Thoracic aorta (tissue), 2 donors: ENCODE measurements around the gene ATP10A. TPM values are rescaled to one million over a fixed set of nuclear protein-coding genes. Genes with fewer than 3 reads are reported as not detected.
A peak's percentile ranks its signal among the peaks of the same experiment; 100 is the strongest.

Experiments
- ATAC-seq: fragments of 150-250 bp; one replicate; pipeline ENCODE4 v1.8.0; 2017; ENCODE audit warnings: low read depth; ENCODE audit not compliant: insufficient number of reproducible peaks, low FRiP score
- DNase-seq: peaks from one replicate; pipeline ENCODE4 v3.0.0-alpha.2; 2020; ENCODE audit warnings: low spot score
- H3K27ac ChIP-seq, 2 donors: fragments of 200-600 bp; sonication (generic); 1 replicate in 1 of 2; 2 replicates in 1 of 2; pipeline ENCODE4 v1.5.1; 2016; ENCODE audit warnings: mild to moderate bottlenecking in 2 of 2, moderate library complexity in 2 of 2
- H3K27me3 ChIP-seq: fragments of 200-600 bp; sonication (generic); replicated peaks from 2 replicates; pipeline ENCODE4 v1.6.0; 2016; ENCODE audit warnings: mild to moderate bottlenecking; ENCODE audit not compliant: insufficient read depth
- H3K36me3 ChIP-seq: fragments of 200-600 bp; sonication (generic); one replicate; pipeline ENCODE4 v1.5.1; 2016
- H3K4me1 ChIP-seq, 2 donors: fragments of 200-600 bp; sonication (generic); 1 replicate in 1 of 2; 2 replicates in 1 of 2; pipeline versions ENCODE4 v1.5.1 to v1.6.0; 2016; ENCODE audit warnings: low read depth in 2 of 2, mild to moderate bottlenecking in 1 of 2; ENCODE audit not compliant: control insufficient read depth in 1 of 2
- H3K4me3 ChIP-seq: fragments of 200-600 bp; sonication (generic); 2 replicates; pipeline ENCODE4 v1.5.1; 2016; ENCODE audit warnings: mild to moderate bottlenecking
- H3K9me3 ChIP-seq: fragments of 200-600 bp; sonication (generic); 2 replicates; pipeline ENCODE4 v1.5.1; 2016
- total RNA-seq, 2 donors: library from RNA; depleted of rRNA; stranded (reverse); fragments of >200 nt; gene quantifications; one replicate each; pipeline versions ENCODE4 v1.1.0 to v1.2.3, GENCODE V29; 2016
- TF ChIP-seq, protein P1 (sequence below): fragments of 200-600 bp; sonication (generic); IDR thresholded peaks from one replicate; pipeline ENCODE4 v1.5.1; 2019; ENCODE audit warnings: antibody characterized with exemption

Gene ATP10A
- total RNA-seq, 2 donors from 2014 or later: 59.4 to 89.8 TPM

DNA sequence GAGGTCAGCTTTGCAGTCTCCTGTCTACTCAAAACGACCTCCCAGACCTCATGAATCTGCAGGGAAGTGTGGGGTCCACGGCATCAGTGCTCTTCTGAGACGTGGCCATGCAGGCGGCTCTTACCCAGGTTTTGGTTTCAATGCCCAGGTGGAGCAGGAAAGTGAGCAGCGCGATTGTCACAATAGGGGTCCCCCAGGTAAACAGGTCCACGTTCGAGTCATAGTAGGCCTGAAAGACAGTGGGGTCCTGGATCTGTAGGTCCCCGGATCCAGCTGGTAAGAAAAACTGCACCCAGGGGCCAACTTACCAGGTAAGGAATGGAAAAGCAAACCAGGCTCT, 182.5 kb downstream of the ATP10A start:
- no peak for ATAC-seq
- Histone ChIP-seq H3K27ac (no peak overlapping the region), H3K4me1 (peaks cover 35 to 77% of the 10 kb centered on the region in 2 donors), H3K36me3 (peaks cover 33% of the 10 kb centered on the region), H3K9me3 (no peaks in the 10 kb centered on the region), H3K4me3 (no peak overlapping the region), H3K27me3 (no peaks in the 10 kb centered on the region)
- no peak for DNase-seq
- TF ChIP-seq, protein P1, sequence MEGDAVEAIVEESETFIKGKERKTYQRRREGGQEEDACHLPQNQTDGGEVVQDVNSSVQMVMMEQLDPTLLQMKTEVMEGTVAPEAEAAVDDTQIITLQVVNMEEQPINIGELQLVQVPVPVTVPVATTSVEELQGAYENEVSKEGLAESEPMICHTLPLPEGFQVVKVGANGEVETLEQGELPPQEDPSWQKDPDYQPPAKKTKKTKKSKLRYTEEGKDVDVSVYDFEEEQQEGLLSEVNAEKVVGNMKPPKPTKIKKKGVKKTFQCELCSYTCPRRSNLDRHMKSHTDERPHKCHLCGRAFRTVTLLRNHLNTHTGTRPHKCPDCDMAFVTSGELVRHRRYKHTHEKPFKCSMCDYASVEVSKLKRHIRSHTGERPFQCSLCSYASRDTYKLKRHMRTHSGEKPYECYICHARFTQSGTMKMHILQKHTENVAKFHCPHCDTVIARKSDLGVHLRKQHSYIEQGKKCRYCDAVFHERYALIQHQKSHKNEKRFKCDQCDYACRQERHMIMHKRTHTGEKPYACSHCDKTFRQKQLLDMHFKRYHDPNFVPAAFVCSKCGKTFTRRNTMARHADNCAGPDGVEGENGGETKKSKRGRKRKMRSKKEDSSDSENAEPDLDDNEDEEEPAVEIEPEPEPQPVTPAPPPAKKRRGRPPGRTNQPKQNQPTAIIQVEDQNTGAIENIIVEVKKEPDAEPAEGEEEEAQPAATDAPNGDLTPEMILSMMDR: no peak

GRCh38 chr15:25679964-25680685, 183.0 kb downstream of the ATP10A start:
- H3K4me1 ChIP-seq: peaks cover 36 to 77% of the 10 kb centered on the region in 2 donors
- H3K36me3 ChIP-seq: peaks cover 33% of the 10 kb centered on the region
- H3K4me3 ChIP-seq: no peak overlapping the region
- DNase-seq: no peak
- peak overlapping the region in 1 of 2 donors; percentile 94 for H3K27ac ChIP-seq
- no peak for ATAC-seq
- TF ChIP-seq, protein P1: no peak
- no peaks in the 10 kb centered on the region for H3K9me3 ChIP-seq
- H3K27me3 ChIP-seq: no peaks in the 10 kb centered on the region

DNA sequence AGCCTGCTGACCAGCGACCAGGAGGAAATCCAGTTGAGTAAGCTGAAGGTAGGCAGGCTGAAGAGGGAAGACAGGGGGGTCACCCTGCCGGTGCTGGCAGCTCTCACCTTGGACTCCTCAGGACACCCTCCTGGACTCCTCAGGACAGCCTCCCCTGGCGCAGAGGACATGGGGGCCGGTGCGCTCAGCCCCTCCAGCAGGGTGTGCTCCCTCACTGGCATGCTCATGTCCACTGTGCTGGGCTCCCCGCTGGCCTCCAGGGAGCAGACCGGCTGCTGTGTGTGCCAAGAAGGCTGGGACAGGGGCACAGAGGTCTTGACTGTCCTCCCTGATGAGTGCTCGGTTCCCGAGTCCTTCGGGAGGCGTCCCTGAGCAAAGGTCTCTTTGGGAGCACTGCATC, 183.6 kb downstream of the ATP10A start:
- H3K27ac ChIP-seq: peak overlapping the region in 1 of 2 donors; percentile 94
- no peaks in the 10 kb centered on the region for H3K27me3 ChIP-seq
- H3K4me3 ChIP-seq: no peak overlapping the region
- no peak for ATAC-seq
- no peaks in the 10 kb centered on the region for H3K9me3 ChIP-seq
- TF ChIP-seq, protein P1: no peak
- peaks cover 33% of the 10 kb centered on the region for H3K36me3 ChIP-seq
- DNase-seq: no peak
- peaks cover 36 to 77% of the 10 kb centered on the region in 2 donors for H3K4me1 ChIP-seq

GRCh38 chr15:25678500-25678855, 184.6 kb downstream of the ATP10A start:
- Histone ChIP-seq H3K4me1 (peaks cover 42 to 77% of the 10 kb centered on the region in 2 donors), H3K27ac (peak overlapping the region; percentile 69 to 94)
- ATAC-seq: no peak

DNA sequence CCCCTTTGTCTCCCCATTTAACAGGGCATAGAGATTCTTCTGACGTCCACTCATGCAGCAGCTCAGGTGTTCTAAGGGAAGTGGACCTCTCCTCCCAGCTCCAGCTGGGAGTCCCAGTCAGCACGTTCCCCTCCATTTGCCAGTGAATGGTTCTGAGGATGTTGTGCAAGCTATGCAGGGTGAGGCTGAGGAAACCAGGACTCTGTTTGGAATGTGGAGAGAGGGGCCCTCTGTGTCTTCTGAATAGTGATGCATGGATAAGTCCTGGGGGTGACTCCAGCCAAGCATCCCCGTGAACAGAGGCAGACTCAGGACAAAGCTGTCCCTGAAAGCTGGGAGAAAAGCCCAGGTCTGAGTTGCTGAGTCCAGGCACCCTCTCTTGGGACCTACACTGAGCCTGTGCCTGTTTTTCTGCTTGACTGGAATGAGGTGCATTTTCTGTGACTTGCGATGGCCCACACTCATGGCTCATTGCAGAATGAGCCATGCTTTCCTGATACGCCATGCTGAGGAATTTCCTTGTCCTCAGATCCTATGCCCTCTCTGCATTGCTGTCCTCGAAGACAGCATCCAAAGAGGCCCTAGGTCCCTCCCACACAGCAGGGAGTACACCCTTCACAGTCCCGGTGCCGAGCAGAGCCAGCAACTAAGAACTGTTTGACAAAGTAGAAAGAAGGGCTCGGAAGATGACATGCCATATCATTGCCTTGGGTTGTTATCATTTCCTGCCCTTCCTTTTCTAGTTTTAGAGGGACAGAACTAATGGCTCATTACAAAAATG, 185.2 kb downstream of the ATP10A start:
- Histone ChIP-seq H3K4me1 (peaks cover 41 to 77% of the 10 kb centered on the region in 2 donors), H3K27ac (peak overlapping the region; percentile 69 to 94), H3K36me3 (peaks cover 29% of the 10 kb centered on the region), H3K27me3 (no peaks in the 10 kb centered on the region), H3K9me3 (no peaks in the 10 kb centered on the region), H3K4me3 (no peak overlapping the region)
- DNase-seq (no peak), ATAC-seq (no peak)
- TF ChIP-seq, protein P1: no peak

More at GRCh38 chr15:25678500-25678855, 184.6 kb downstream of the ATP10A start:
- H3K36me3 ChIP-seq: peaks cover 33% of the 10 kb centered on the region
- H3K27me3 ChIP-seq: no peaks in the 10 kb centered on the region
- DNase-seq: no peak
- H3K9me3 ChIP-seq: no peaks in the 10 kb centered on the region
- no peak overlapping the region for H3K4me3 ChIP-seq
- TF ChIP-seq, protein P1: no peak
